Smooth muscle cell (in vitro differentiated cells): Measurements from ENCODE around the gene MAGIX. TPM values are rescaled to one million over a fixed set of nuclear protein-coding genes. Genes with fewer than 3 reads are reported as not detected.
"Not testable (repeated sequence)": the region's sequence is repeated elsewhere in the genome, so short reads cannot be mapped to it uniquely, and the experiment has no call there.

ENCODE experiments used
- DNase-seq: peaks from one replicate; lab custom pipeline; 2025; ENCODE audit not compliant: unreplicated experiment; lab: John Stamatoyannopoulos, UW
- H2AFZ ChIP-seq: fragments of 200-600 bp; sonication (generic); 2 replicates; pipeline ENCODE4 v1.6.0; 2016; ENCODE audit warnings: antibody characterized with exemption, low read depth, mild to moderate bottlenecking
- H3F3A ChIP-seq: fragments of 200-600 bp; sonication (generic); 2 replicates; pipeline ENCODE4 v1.6.0; 2017; ENCODE audit warnings: antibody characterized with exemption, low read depth
- H3K27ac ChIP-seq: fragments of 200-600 bp; sonication (generic); 2 replicates; pipeline ENCODE4 v1.5.1; 2016; ENCODE audit warnings: low read depth, mild to moderate bottlenecking
- H3K27me3 ChIP-seq: fragments of 200-600 bp; sonication (generic); 2 replicates; pipeline ENCODE4 v1.6.1; 2016; ENCODE audit warnings: low read depth, mild to moderate bottlenecking
- H3K36me3 ChIP-seq: fragments of 200-600 bp; sonication (generic); 2 replicates; pipeline ENCODE4 v1.5.1; 2016; ENCODE audit warnings: low read depth
- H3K4me1 ChIP-seq: fragments of 200-600 bp; sonication (generic); 2 replicates; pipeline ENCODE4 v1.5.1; 2016; ENCODE audit warnings: low read depth
- H3K4me2 ChIP-seq: fragments of 200-600 bp; sonication (generic); 2 replicates; pipeline ENCODE4 v1.6.0; 2016; ENCODE audit warnings: mild to moderate bottlenecking
- H3K4me3 ChIP-seq: fragments of 200-600 bp; sonication (generic); 2 replicates; pipeline ENCODE4 v1.5.1; 2016; ENCODE audit warnings: mild to moderate bottlenecking
- H3K79me2 ChIP-seq: fragments of 200-600 bp; sonication (generic); 2 replicates; pipeline ENCODE4 v1.6.0; 2016; ENCODE audit warnings: low read depth, mild to moderate bottlenecking
- H3K9ac ChIP-seq: fragments of 200-600 bp; sonication (generic); 2 replicates; pipeline ENCODE4 v1.6.0; 2016; ENCODE audit warnings: low read depth
- H3K9me3 ChIP-seq: fragments of 200-600 bp; sonication (generic); replicated peaks from 2 replicates; pipeline ENCODE4 v1.5.1; 2016; ENCODE audit warnings: low read depth
- H4K20me1 ChIP-seq: fragments of 200-600 bp; sonication (generic); 2 replicates; pipeline ENCODE4 v1.6.0; 2016; ENCODE audit warnings: low read depth
- CTCF ChIP-seq: fragments of 200-600 bp; sonication (generic); IDR thresholded peaks from 2 replicates; pipeline ENCODE4 v1.5.1; 2017; ENCODE audit warnings: borderline replicate concordance, mild to moderate bottlenecking, antibody characterized with exemption; ENCODE audit not compliant: insufficient read depth, poor library complexity, severe bottlenecking
- WGBS: methylation state at CpG from one replicate; pipeline ENCODE4 v1.1.7; 2016; ENCODE audit warnings: low lambda C conversion rate; 5-methylcytosine and 5-hydroxymethylcytosine counted together
- polyA plus RNA-seq: library from polyadenylated mRNA; unstranded; fragments of >200 nt; fragmentation: Nextera tagmentation; extraction: Ambion mirVana; gene quantifications from 2 replicates; pipeline ENCODE4 v1.2.1, GENCODE V29; 2016
- total RNA-seq: library from RNA; depleted of rRNA; stranded (reverse); fragments of >200 nt; gene quantifications from 2 replicates; pipeline ENCODE4 v1.2.3, GENCODE V29; 2014

Gene MAGIX
- total and polyA plus RNA-seq, 2 experiments from 2014 or later = 0.45 to 3.8 TPM

- Histone ChIP-seq H3K4me2 (peak overlapping the region; percentile 86), H3K27ac (peak overlapping the region; percentile 67), H4K20me1 (peaks cover 10% of the 10 kb centered on the region), H3K9me3 (no peaks in the 10 kb centered on the region), H3K79me2 (peaks cover 13% of the 10 kb centered on the region), H2AFZ (no peak overlapping the region), H3K4me3 (peak overlapping the region; percentile 61), H3F3A (peaks cover 4% of the 10 kb centered on the region), H3K36me3 (no peaks in the 10 kb centered on the region), H3K9ac (peak overlapping the region; percentile 57), H3K4me1 (no peaks in the 10 kb centered on the region), H3K27me3 (no peaks in the 10 kb centered on the region)
- no peak for TF ChIP-seq CTCF
- WGBS = 43% methylated on average over 19 of the region's 37 CpGs
- DNase-seq = no peak
Measured at GRCh38 chrX:49172280-49172780, 9.8 kb downstream of the MAGIX start.

GRCh38 chrX:49173544-49173943 is 11.0 kb downstream of the MAGIX start:
- peak overlapping the region; percentile 86 for H3K4me2 ChIP-seq
- H3K9ac ChIP-seq = not testable (repeated sequence)

GRCh38 chrX:49174723-49175122 is 12.2 kb downstream of the MAGIX start:
- Histone ChIP-seq H3K27ac (no peak overlapping the region), H4K20me1 (peaks cover 10% of the 10 kb centered on the region), H2AFZ (no peak overlapping the region), H3K4me1 (no peaks in the 10 kb centered on the region), H3F3A (no peaks in the 10 kb centered on the region), H3K27me3 (no peaks in the 10 kb centered on the region), H3K79me2 (peaks cover 13% of the 10 kb centered on the region), H3K4me3 (no peak overlapping the region), H3K36me3 (no peaks in the 10 kb centered on the region), H3K4me2 (no peak overlapping the region), H3K9ac (no peak overlapping the region), H3K9me3 (no peaks in the 10 kb centered on the region)
- no peak for DNase-seq
- no peak for TF ChIP-seq CTCF
- WGBS = 83% methylated on average over 3 of the region's 3 CpGs

More at GRCh38 chrX:49173544-49173943, 11.0 kb downstream of the MAGIX start:
- not testable (repeated sequence) for H3K9me3 ChIP-seq, H3K27ac ChIP-seq, H3K4me3 ChIP-seq, H3K27me3 ChIP-seq, DNase-seq, H3K36me3 ChIP-seq, H3F3A ChIP-seq, H2AFZ ChIP-seq, H3K4me1 ChIP-seq
- Histone ChIP-seq H4K20me1 (peaks cover 10% of the 10 kb centered on the region), H3K79me2 (peaks cover 13% of the 10 kb centered on the region)
- WGBS = 89% methylated on average over 8 of the region's 8 CpGs

GRCh38 chrX:49175435-49176274 is 13.1 kb downstream of the MAGIX start:
- Histone ChIP-seq H3K4me3 (no peak overlapping the region), H2AFZ (no peak overlapping the region), H4K20me1 (peaks cover 10% of the 10 kb centered on the region), H3K27ac (no peak overlapping the region), H3K4me1 (no peaks in the 10 kb centered on the region), H3K27me3 (no peaks in the 10 kb centered on the region), H3F3A (no peaks in the 10 kb centered on the region), H3K4me2 (no peak overlapping the region), H3K9ac (no peak overlapping the region), H3K79me2 (peaks cover 13% of the 10 kb centered on the region), H3K9me3 (no peaks in the 10 kb centered on the region), H3K36me3 (no peaks in the 10 kb centered on the region)
- WGBS = 90% methylated on average over 28 of the region's 43 CpGs
- TF ChIP-seq CTCF = no peak
- no peak for DNase-seq
